ENCODE data around the gene PSMD6.

PSMD6 gene

GRCh38 chr3:64008487-64009351 is 14.6 kb downstream of the PSMD6 start:
- DNase-seq (ENCODE audit: low spot score): no peak

GRCh38 chr3:64008017-64008416 is 15.3 kb downstream of the PSMD6 start:
- no peak for DNase-seq (ENCODE audit: low spot score)

GRCh38 chr3:64003589-64003988 is 19.7 kb downstream of the PSMD6 start:
- DNase-seq (ENCODE audit: low spot score): no peak

GRCh38 chr3:64002233-64002632 is 21.1 kb downstream of the PSMD6 start:
- no peak for DNase-seq (ENCODE audit: low spot score)

GRCh38 chr3:64000453-64001055 is 22.7 kb downstream of the PSMD6 start:
- no peak for DNase-seq (ENCODE audit: low spot score)

- no peak for DNase-seq (ENCODE audit: low spot score)
Measured at GRCh38 chr3:63998852-63999754, 24.2 kb downstream of the PSMD6 start.

- no peak for DNase-seq (ENCODE audit: low spot score)
Measured at GRCh38 chr3:63995086-63995485, 28.2 kb downstream of the PSMD6 start.

GRCh38 chr3:63993653-63994079 is 29.6 kb downstream of the PSMD6 start:
- no peak for DNase-seq (ENCODE audit: low spot score)

- no peak for DNase-seq (ENCODE audit: low spot score)
Measured at GRCh38 chr3:63992516-63993209, 30.6 kb downstream of the PSMD6 start.

GRCh38 chr3:63991666-63992065 is 31.6 kb downstream of the PSMD6 start:
- DNase-seq (ENCODE audit: low spot score): no peak

- no peak for DNase-seq (ENCODE audit: low spot score)
Measured at GRCh38 chr3:63990733-63991132, 32.6 kb downstream of the PSMD6 start.

- no peak for DNase-seq (ENCODE audit: low spot score)
Measured at GRCh38 chr3:63990204-63990603, 33.1 kb downstream of the PSMD6 start.

GRCh38 chr3:63988943-63989342 is 34.4 kb downstream of the PSMD6 start:
- no peak for DNase-seq (ENCODE audit: low spot score)

- no peak for DNase-seq (ENCODE audit: low spot score)
Measured at GRCh38 chr3:63986831-63987230, 36.5 kb downstream of the PSMD6 start.

GRCh38 chr3:63986146-63986545 is 37.1 kb downstream of the PSMD6 start:
- no peak for DNase-seq (ENCODE audit: low spot score)

GRCh38 chr3:63984391-63984790 is 38.9 kb downstream of the PSMD6 start:
- DNase-seq (ENCODE audit: low spot score): no peak

- DNase-seq (ENCODE audit: low spot score): no peak
Measured at GRCh38 chr3:63981980-63982379, 41.3 kb downstream of the PSMD6 start.

GRCh38 chr3:63980830-63981498 is 42.3 kb downstream of the PSMD6 start:
- no peak for DNase-seq (ENCODE audit: low spot score)

GRCh38 chr3:63980019-63980418 is 43.3 kb downstream of the PSMD6 start:
- no peak for DNase-seq (ENCODE audit: low spot score)

- no peak for DNase-seq (ENCODE audit: low spot score)
Measured at GRCh38 chr3:63979093-63979885, 44.0 kb downstream of the PSMD6 start.
